CD14-positive monocyte (primary cell): ENCODE data around the gene CAMK1G. TPM values are rescaled to one million over a fixed set of nuclear protein-coding genes. Genes with fewer than 3 reads are reported as not detected.

ENCODE experiments used
- DNase-seq, 3 donors: peaks; one replicate each; pipeline ENCODE4 v3.0.0-alpha.2; 2011 to 2022
- H2AFZ ChIP-seq: 2 replicates; pipeline ENCODE4 v1.6.0; 2012; ENCODE audit warnings: mild to moderate bottlenecking, low read depth, low read length, inconsistent platforms; ENCODE audit not compliant: insufficient read depth, poor library complexity, severe bottlenecking
- H3K27ac ChIP-seq, 2 donors: 1 replicate in 1 of 2; 2 replicates in 1 of 2; pipeline ENCODE4 v1.5.1; 2012 to 2013; ENCODE audit warnings: low read length in 2 of 2, control low read depth in 1 of 2, inconsistent platforms in 1 of 2, low read depth in 1 of 2, mild to moderate bottlenecking in 1 of 2
- H3K27me3 ChIP-seq, 2 donors: one replicate each; pipeline versions ENCODE4 v1.6.0 to v1.6.1; 2011 to 2013; ENCODE audit warnings: low read length in 2 of 2; ENCODE audit not compliant: control insufficient read depth in 2 of 2, insufficient read depth in 2 of 2
- H3K36me3 ChIP-seq, 2 donors: replicated peaks in 1 of 2; 1 replicate in 1 of 2; 2 replicates in 1 of 2; pipeline versions ENCODE4 v1.5.1 to v1.6.1; 2012 to 2013; ENCODE audit warnings: low read length in 2 of 2, control low read depth in 1 of 2, inconsistent platforms in 1 of 2, mild to moderate bottlenecking in 1 of 2; ENCODE audit not compliant: insufficient read depth in 2 of 2, control insufficient read depth in 1 of 2
- H3K4me1 ChIP-seq, 2 donors: 1 replicate in 1 of 2; 2 replicates in 1 of 2; pipeline versions ENCODE4 v1.5.1 to v1.6.1; 2012 to 2013; ENCODE audit warnings: low read length in 2 of 2, control low read depth in 1 of 2, inconsistent platforms in 1 of 2, mild to moderate bottlenecking in 1 of 2, moderate library complexity in 1 of 2; ENCODE audit not compliant: insufficient read depth in 2 of 2, control insufficient read depth in 1 of 2
- H3K4me2 ChIP-seq: replicated peaks from 2 replicates; pipeline ENCODE3; 2012; ENCODE audit warnings: low read length, moderate library complexity, mild to moderate bottlenecking; ENCODE audit not compliant: poor library complexity, severe bottlenecking; ENCODE audit errors: extremely low read depth
- H3K4me3 ChIP-seq, 3 experiments: fragments of 200-600 bp in 1 of 3; sonication (generic) in 1 of 3; replicated peaks in 1 of 3; 1 replicate in 2 of 3; 2 replicates in 1 of 3; pipeline ENCODE4 v1.5.1; 2011 to 2013; ENCODE audit warnings: low read length in 3 of 3, mild to moderate bottlenecking in 3 of 3, control low read depth in 2 of 3, low read depth in 2 of 3, inconsistent platforms in 1 of 3, moderate library complexity in 1 of 3
- H3K79me2 ChIP-seq: 2 replicates; pipeline ENCODE4 v1.6.0; 2012; ENCODE audit warnings: mild to moderate bottlenecking, control low read depth, inconsistent platforms, low read length, moderate library complexity; ENCODE audit not compliant: insufficient read depth
- H3K9ac ChIP-seq: 2 replicates; pipeline ENCODE4 v1.6.0; 2017; ENCODE audit warnings: low read length, mild to moderate bottlenecking; ENCODE audit not compliant: insufficient read depth, poor library complexity, severe bottlenecking
- H3K9me3 ChIP-seq, 2 donors: replicated peaks in 1 of 2; 1 replicate in 1 of 2; 2 replicates in 1 of 2; pipeline versions ENCODE4 v1.5.1 to v1.6.1; 2012 to 2013; ENCODE audit warnings: low read length in 2 of 2, control low read depth in 1 of 2; ENCODE audit not compliant: control insufficient read depth in 1 of 2, insufficient read depth in 1 of 2
- H4K20me1 ChIP-seq: 2 replicates; pipeline ENCODE4 v1.6.0; 2012; ENCODE audit warnings: mild to moderate bottlenecking, low read length, control low read depth, moderate library complexity; ENCODE audit not compliant: insufficient read depth
- H3K27ac Mint-ChIP-seq, 7 donors: one replicate each; pipeline ENCODE4 v1.8.0; 2020; ENCODE audit warnings: mild to moderate bottlenecking in 7 of 7, mixed read lengths in 7 of 7, moderate library complexity in 6 of 7, inconsistent platforms in 2 of 7
- H3K27me3 Mint-ChIP-seq, 3 donors: one replicate each; pipeline ENCODE4 v1.8.0; 2021 to 2022; ENCODE audit warnings: low read depth in 3 of 3, mild to moderate bottlenecking in 3 of 3, mixed read lengths in 3 of 3, moderate library complexity in 3 of 3, inconsistent platforms in 1 of 3
- H3K36me3 Mint-ChIP-seq, 2 donors: one replicate each; pipeline ENCODE4 v1.8.0; 2020; ENCODE audit warnings: mixed read lengths in 2 of 2, inconsistent platforms in 1 of 2, mild to moderate bottlenecking in 1 of 2
- H3K4me1 Mint-ChIP-seq: one replicate; pipeline ENCODE4 v1.8.0; 2020; ENCODE audit warnings: mild to moderate bottlenecking, mixed read lengths
- H3K4me3 Mint-ChIP-seq, 2 donors: one replicate each; pipeline ENCODE4 v1.8.0; 2020; ENCODE audit warnings: mild to moderate bottlenecking in 2 of 2, mixed read lengths in 2 of 2, moderate library complexity in 1 of 2
- H3K9me3 Mint-ChIP-seq, 7 donors: one replicate each; pipeline ENCODE4 v1.8.0; 2020 to 2022; ENCODE audit warnings: mixed read lengths in 7 of 7, mild to moderate bottlenecking in 6 of 7, moderate library complexity in 6 of 7, inconsistent platforms in 2 of 7
- CTCF ChIP-seq: fragments of 200-600 bp; IDR thresholded peaks from one replicate; pipeline ENCODE4 v1.8.0; 2022; ENCODE audit warnings: antibody characterized with exemption, mild to moderate bottlenecking
- WGBS: methylation state at CpG from one replicate; pipeline ENCODE4 v1.1.5; 2013; ENCODE audit warnings: missing lambda C conversion rate; ENCODE audit not compliant: insufficient coverage; 5-methylcytosine and 5-hydroxymethylcytosine counted together
- intact Hi-C, 2 donors: fragments of 100-400 bp; cut with micrococcal nuclease; formaldehyde crosslinking; loops; one replicate each; pipeline versions ENCODE4 v1.15.0 to v1.15.1; 2023
- polyA plus RNA-seq, 3 donors: library from polyadenylated mRNA; depleted of rRNA in 1 of 3; unstranded in 2 of 3; stranded (reverse) in 1 of 3; fragments of 300-500 nt in 2 of 3; fragments of >200 nt in 1 of 3; fragmentation: Illumina TruSeq in 2 of 3; gene quantifications; 1 replicate in 2 of 3; 2 replicates in 1 of 3; pipeline ENCODE4 v1.2.3, GENCODE V29; 2012 to 2021

The CAMK1G gene
- polyA plus RNA-seq, 3 donors, result not detected

DNA sequence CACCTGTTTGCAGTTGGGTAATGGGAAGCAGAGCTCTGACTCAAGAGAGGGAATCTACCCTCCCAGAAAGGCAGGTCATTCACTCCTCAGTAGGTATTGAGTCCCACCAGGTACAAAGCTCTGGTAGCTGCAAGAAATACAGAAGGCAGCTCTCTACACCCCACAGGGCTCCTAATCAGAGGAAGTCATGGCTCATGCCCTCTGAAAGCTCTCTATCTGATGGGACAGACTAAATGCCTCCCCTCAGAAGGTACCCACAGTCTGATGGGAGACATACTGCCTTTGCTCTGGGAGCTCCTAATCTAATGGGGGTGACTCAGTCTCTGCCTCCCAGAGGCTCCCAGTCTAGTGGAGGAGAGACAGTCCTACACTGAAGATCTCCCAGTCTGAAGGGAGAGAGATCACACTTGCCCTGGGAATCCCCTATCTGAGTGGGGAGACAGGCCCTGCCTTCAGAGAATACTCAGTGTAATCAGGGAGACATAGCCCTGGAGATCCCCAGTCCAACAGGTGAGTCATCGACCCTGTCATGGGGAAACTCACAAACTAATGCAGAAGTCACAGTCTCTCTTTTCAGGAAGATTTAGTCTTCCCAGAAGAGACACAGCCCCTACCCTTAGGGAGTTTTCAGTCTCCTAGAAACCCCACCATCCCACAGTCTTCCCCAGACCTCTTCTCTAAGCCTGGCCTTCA is 23.7 kb downstream of the CAMK1G start:
- H3K27me3 ChIP-seq, result no peaks in the 10 kb centered on the region
- H3K27ac ChIP-seq, result no peak overlapping the region
- Mint-ChIP-seq H3K4me3 (no peak overlapping the region), H3K27me3 (peaks cover 0 to 7% (median 3%) of the 10 kb centered on the region in 3 donors), H3K9me3 (no peaks in the 10 kb centered on the region), H3K4me1 (peaks cover 4% of the 10 kb centered on the region), H3K36me3 (no peaks in the 10 kb centered on the region), H3K27ac (peak overlapping the region in 4 of 7 donors; percentile 17 to 76 (median 48))
- no peaks in the 10 kb centered on the region for H3K4me1 ChIP-seq
- H3K9me3 ChIP-seq, result no peaks in the 10 kb centered on the region
- no peak overlapping the region for H3K9ac ChIP-seq
- WGBS, result 82% methylated on average over 1 of the region's 1 CpG
- H2AFZ ChIP-seq, result no peak overlapping the region
- no peaks in the 10 kb centered on the region for H3K79me2 ChIP-seq
- no peaks in the 10 kb centered on the region for H3K36me3 ChIP-seq
- no peaks in the 10 kb centered on the region for H4K20me1 ChIP-seq
- H3K4me3 ChIP-seq, result no peak overlapping the region
- no peak for TF ChIP-seq CTCF
- H3K4me2 ChIP-seq, result no peak overlapping the region
- intact Hi-C loops, result loop anchor here in 1 of 2 donors (10.0 kb wide), 1 partner anchor 88 kb away; no protein-coding TSS in a partner anchor
- DNase-seq, result peak; percentile 43 to 94 (median 65)

DNA sequence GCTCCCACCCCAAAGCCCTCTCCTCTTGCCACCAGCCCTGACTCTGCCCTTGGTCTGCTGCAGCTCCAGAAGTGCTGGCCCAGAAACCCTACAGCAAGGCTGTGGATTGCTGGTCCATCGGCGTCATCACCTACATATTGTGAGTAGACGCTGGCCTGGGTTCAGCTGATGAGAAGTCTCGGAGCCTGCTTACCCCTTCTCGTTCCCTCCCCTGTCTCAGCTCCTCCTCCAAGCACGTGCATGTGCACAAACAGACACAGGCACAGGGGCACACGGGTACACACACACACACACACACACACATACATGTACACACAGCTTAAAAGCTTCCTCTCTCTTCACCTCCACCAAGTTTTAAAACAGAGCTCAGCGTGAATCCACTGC is 24.3 kb downstream of the CAMK1G start:
- Mint-ChIP-seq H3K27me3 (peaks cover 0 to 7% (median 3%) of the 10 kb centered on the region in 3 donors), H3K4me1 (peaks cover 8% of the 10 kb centered on the region), H3K9me3 (no peaks in the 10 kb centered on the region), H3K27ac (peak overlapping the region in 3 of 7 donors; percentile 5 to 76 (median 23)), H3K4me3 (no peak overlapping the region), H3K36me3 (no peaks in the 10 kb centered on the region)
- WGBS, result 82% methylated on average over 8 of the region's 8 CpGs
- H3K79me2 ChIP-seq, result no peaks in the 10 kb centered on the region
- DNase-seq, result no peak
- H3K9ac ChIP-seq, result no peak overlapping the region
- H3K4me2 ChIP-seq, result no peak overlapping the region
- H3K36me3 ChIP-seq, result no peaks in the 10 kb centered on the region
- no peaks in the 10 kb centered on the region for H3K4me1 ChIP-seq
- no peak overlapping the region for H3K27ac ChIP-seq
- intact Hi-C loops, result loop anchor here in 1 of 2 donors (10.0 kb wide), 1 partner anchor 87 kb away; no protein-coding TSS in a partner anchor
- H4K20me1 ChIP-seq, result no peaks in the 10 kb centered on the region
- no peak for TF ChIP-seq CTCF
- H3K4me3 ChIP-seq, result no peak overlapping the region
- no peak overlapping the region for H2AFZ ChIP-seq
- no peaks in the 10 kb centered on the region for H3K9me3 ChIP-seq
- no peaks in the 10 kb centered on the region for H3K27me3 ChIP-seq
